HG03575 (cell line): ENCODE data around the gene COQ8A.
"Not testable (repeated sequence)": the region's sequence is repeated elsewhere in the genome, so short reads cannot be mapped to it uniquely, and the experiment has no call there.

Experiments used
- ATAC-seq: cut with Tn5 transposase; IDR thresholded peaks from one replicate; pipeline ENCODE4 v1.9.1; 2021; ENCODE audit not compliant: unreplicated experiment, insufficient number of reproducible peaks, low FRiP score; ENCODE audit errors: extremely low read depth

Gene COQ8A

DNA sequence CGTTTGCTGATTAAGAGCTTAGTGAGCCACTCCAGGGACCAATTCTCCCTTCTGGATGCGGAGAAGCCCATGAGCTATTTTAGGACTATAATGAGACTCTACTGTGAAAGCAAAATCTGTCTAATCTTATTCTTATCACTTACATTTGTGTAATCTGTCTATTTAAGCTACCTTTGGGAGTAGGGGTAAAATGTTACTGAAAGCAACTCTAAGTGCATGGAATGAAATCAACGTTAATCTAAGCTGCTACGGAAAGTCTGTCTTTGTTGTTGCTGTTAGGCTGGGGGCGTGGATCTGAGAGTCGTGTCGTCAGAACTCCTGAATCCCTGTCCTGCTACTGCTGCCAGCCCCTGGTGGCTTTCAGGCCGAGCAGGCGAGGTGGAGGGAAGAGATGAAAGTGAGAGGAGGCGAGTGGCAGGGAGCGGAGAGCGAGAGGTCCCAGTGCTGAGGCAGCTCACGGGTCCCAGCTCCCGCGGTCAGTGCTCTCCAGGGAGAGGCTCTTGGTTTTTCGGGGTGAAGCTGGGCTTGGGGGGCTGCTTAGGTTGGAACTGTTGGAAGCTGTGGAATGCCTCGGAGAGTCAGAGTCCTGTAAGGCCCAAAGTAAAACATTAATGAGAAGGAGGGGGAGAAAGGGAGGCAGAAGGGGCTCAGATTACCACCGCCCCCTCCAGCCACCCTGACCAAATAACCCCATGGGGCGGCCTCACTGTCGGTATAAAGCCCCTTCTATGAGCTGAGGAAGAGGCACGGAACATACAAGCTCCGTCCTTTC, 53.9 kb downstream of the COQ8A start:
- ATAC-seq: no peak

DNA sequence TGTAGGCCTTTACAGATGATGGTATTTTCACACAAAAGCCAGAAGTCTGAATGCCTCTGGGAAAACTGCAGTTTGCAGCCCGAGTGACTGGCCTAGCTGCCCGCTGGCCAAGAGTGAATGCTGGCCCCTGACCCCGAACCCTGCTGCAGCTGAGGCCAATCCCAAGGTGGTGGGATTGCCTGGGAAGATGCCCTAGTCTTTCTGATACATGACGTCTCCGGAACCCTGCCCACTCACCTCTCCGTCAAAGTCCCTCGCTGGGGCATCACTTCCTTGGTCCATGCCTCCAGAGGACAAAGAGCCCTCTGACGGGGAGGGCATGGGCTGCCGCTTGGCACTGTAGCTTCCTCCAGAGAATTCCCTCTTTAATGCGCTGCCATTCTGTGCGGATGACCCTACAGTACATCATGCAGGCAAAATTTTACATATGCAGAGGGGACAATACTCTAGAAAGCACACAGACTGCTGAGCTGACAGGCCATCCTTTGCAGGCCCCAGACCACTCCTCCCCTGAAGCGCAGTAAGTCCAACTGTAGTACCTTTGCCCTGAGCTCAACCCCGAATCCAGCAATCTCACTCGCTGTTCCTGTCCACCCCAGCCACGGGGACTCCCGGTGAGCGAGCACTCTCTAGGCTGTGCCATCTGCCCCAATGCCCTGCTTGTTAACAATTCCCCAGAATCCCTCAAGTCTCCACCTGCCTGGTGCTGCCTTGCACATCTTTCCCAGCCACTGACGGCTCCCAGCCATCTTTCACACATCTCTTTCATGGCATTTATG, 54.7 kb downstream of the COQ8A start:
- no peak for ATAC-seq

DNA sequence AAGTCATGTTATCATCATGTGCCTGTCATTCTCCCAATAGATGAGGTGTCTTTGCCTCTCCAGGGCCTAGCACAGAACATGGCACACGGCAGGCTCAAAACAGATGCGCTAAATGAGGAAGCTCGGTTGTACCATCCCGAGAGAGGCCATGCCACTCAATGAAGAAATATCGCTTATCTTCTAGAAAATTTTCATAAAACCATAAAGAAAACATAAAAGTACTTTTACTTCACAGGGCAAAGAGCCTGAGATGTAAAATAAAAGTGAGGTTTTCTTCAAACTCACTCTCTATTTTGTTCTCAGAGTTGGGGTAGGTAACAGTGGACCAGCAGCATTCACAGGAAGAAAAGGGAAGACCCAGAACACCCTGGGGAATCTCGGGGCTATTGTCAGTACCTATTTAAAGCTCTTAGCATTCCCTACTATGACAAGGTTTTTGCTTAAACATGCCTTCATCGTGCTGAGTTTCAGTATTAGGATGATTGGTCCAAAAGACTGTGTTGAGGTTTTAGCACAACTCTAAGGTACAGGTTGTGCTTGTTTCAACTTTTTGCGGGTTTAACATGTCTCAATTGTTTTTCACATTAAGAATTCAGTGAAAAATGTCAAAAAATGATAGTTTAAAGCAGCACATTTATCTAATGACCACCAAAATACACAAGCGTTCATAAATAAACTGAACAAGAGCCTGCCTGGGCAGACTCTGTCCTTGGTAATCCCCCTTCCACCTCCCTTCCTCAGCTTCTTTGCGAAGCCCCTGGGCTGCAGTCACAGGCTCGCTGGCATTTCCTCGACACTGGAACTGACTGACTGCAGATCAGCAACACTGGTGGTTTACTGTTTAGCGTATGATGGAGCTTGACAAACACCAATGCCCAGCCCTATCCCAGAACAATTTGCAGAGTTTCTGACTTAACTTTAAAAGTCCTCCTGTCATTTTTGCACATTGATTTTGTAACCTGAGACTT, 55.6 kb downstream of the COQ8A start:
- peak; percentile 88 for ATAC-seq

DNA sequence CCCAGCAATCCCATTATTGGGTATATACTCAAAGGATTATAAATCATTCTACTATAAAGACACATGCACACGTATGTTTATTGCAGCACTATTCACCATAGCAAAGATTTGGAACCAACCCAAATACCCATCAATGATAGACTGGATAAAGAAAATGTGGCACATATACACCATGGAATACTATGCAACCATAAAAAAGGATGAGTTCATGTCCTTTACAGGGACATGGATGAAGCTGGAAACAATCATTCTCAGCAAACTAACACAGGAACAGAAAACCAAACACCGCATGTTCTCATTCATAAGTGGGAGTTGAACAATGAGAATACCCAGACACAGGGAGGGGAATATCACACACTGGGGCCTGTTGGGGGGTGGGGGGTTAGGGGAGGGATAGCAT, 59.5 kb downstream of the COQ8A start:
- not testable (repeated sequence) for ATAC-seq

DNA sequence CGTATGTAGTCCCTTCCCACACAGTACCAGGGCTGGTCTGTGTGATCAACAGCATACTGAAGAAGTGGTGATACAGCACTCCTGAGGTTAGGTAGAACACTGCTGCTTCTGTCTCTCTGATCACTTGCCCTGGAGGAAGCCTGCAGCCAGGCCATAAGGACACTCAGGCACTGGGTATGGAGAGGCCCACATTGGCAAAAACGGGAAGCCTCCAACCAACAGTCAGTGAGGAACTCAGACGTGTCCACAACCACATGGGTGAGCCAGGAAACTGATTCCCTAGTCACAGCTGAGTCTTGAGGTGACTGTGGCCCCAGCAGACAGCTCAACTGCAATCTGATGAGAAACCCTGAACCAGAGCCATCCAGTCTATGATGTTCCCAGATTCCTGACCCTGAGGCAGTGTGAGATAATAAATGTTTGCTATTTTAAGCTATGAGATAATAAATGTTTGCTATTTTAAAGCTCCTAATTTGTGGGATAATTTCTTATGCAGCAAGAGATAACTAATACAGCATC, 62.5 kb downstream of the COQ8A start:
- no peak for ATAC-seq

DNA sequence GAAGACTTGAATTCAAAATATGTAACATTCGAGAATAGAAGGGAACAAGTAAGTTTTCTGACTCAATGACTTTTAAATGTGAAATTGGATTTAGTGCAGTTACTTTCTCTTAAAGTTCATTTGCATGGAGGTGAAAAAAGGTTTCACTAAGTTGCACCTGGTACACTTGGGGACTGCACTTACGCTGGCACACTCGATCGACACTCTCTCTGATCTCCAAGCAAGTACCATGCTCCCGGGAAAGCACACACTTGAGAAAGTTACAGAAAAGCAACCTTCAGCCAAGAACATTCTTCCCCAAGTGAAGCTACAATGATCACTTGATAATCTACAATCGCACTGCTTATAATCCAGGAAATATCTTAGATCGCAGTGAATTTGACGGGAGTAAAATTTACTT, 63.1 kb downstream of the COQ8A start:
- no peak for ATAC-seq

DNA sequence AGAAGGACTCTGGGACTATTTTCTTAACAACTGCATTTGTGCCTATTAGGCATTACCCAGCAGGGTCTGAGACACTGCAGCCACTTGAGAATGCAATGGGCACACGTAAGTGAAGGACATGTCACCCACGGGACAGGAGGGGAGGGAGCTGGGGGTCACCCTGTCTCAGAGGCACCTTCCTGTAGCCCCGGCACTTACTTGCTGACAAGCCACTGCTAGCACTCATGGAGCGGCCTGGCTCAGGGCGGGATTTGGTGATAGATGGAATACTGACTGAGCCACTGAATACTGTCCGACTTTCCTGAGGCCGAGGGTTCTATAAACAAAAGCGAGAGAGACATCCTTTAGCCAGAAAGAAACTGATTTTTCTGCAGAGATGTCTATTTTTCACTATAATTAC, 64.7 kb downstream of the COQ8A start:
- no peak for ATAC-seq

DNA sequence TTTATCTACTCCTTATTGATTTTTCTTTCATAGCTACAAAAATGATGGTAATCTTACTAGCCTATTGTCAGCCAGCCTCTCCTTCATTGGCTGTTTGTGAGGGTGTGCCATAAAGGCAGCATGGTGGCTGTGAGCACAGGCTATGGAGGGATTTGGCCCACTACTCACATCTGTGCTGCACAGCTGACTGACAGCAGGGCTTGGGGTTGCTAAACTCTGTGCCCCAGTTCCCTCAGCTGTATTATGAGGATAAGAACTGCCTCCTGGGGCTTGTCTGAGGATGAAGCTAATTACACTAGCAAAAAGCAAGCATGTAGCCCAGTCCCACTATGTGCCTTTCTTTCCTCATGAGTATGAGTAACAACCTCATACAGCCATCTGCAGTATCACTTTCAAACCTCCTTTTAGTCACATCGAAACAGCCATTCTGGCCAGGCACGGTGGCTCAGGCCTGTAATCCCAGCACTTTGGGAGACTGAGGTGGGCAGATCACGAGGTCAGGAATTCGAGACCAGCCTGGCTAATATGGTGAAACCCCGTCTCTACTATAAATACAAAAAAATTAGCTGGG, 66.2 kb downstream of the COQ8A start:
- ATAC-seq: no peak

DNA sequence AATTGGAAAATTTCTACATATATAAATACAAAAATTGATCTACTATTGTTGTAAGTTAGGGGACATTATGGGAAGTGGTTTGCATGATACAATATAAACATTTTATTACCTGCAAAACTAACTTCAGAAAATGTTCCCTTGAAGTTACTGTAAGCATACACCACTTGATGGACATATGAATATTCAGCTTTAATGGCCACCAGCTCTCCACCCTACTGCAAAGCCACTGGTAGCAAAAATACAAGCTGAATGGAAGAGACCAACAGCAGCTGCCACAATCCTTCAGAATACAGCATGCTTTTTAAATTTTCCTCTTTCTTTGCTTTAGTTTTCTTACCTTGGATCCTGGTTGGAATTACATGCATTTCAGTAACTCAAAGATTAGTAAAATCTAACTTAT, 69.8 kb downstream of the COQ8A start:
- no peak for ATAC-seq

DNA sequence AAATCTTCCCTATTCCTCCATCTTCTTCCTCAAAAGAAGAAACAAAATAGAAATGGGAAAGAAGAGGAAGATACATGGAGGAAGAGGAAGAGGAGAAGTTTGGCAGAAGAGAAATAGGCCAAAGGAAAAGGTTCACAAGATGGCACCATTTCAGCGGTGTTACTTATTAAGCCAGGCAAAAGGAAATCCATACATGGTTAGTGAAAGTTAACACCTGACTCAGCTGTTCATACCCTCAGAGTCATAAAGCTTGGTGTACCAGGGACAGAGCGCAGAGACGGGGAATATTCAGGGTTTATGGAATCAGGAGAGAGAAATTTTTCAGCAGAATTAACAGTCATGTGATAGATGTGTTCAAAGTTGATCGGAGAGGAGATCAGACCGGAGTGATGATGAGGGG, 70.6 kb downstream of the COQ8A start:
- ATAC-seq: no peak

DNA sequence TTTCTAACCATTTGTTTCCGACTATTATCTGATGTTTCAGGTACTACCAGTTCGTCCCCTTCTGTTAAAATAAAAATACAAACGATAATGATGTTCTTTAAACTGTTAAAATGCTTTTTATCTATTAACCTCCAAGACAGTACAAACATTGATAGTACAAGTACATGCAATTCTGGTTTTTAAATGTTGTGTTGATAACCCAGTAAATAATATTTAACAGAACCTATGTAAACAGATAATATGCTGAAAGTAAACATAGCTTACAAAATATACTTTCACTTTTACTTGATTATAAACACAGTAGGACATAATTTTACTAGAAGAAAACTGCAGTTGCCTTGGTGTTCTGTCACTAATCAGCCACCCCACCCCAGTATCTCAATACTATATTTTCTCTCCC, 76.9 kb downstream of the COQ8A start:
- ATAC-seq: no peak

DNA sequence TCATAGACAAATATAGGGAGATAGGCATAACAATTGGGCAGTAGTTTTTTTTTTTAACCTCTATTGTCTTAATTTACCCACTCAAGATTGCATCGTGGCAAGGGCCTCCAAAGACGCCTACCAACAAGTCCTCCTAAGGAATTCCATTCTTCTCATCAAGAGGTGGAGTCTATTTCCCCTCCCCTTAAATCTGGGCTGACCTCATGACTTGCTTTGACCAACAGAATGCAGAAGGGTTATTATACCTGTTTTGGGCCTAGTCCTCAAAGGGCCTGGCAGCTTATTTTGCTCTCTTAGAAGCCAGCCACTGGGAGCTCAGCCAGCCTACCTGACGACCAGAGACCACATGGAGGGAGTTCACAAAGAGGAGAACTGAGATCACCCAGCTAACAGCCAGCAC, 92.3 kb downstream of the COQ8A start:
- ATAC-seq: no peak

DNA sequence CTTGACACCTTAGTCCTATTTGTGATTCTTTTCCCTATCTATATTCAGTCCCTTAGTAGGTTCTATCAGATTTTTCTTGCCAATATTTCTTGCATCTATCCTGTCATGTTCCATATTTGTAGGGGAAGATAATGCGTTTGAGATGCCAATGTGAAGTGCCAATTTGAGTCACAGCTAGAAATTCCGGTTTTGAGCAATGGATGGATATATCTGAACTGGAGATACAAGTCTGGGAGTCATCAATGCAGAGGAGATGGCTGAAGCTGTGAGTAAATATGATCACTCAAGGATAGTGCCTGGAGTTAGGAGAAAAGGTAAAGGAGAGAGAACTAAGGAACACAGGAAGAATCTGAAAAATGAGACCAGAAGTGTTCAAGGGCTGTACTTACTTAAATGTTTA, 93.8 kb downstream of the COQ8A start:
- no peak for ATAC-seq

DNA sequence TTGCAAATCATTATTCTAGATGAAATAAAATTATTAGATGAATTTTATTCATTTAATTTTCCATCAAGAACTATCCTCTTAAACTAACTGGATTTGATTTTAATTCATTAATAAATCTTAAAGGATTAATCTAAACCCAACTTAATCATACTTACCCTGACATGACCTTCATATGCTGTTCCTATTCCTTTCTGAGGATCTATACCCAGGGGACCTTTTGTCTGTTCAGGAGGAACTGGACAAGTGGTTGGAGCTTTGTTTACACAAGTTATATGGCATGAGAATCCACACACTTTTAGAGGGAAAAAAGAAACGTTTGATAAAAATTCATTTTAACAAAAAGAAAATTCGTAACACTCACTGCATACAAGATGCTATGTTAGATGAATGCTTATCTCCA, 95.2 kb downstream of the COQ8A start:
- no peak for ATAC-seq

DNA sequence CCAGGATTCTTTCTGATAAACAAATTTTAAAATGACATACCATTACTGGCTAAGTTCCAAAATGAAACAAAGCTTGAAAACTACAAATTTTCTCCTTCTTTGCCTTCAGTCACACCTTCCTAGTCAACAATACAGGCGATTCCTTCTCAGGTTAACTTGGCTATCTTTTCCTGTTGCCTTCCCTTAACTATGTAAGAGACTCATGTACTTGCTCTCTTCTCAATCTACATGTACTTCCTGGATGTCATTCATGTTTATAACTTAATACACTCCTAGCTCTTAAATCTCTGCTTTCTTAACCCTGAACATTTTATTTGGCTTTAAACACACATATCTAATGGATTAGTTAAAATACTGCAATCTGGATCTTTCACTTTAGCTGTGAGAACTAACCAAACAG, 97.0 kb downstream of the COQ8A start:
- no peak for ATAC-seq
